A549 (cell line): ENCODE results near the gene SMURF1.

Experiments used
- CBX2 ChIP-seq: fragments of 200-600 bp; sonication (generic); IDR thresholded peaks from 2 replicates; pipeline ENCODE4 v1.6.1; 2016; ENCODE audit warnings: low read depth, mild to moderate bottlenecking, borderline replicate concordance
- CTCF ChIP-seq: fragments of >200 bp; sonication (Bioruptor Twin); formaldehyde crosslinking; IDR thresholded peaks from 3 replicates; pipeline ENCODE4 v1.5.1; 2016
- MAX ChIP-seq: IDR thresholded peaks from 2 replicates; pipeline ENCODE4 v1.6.1; 2012
- POLR2A ChIP-seq: IDR thresholded peaks from 2 replicates; pipeline ENCODE4 v1.6.1; 2012; ENCODE audit warnings: mild to moderate bottlenecking, low read length

- TF ChIP-seq CTCF (no peak), POLR2A (no peak), CBX2 (no peak), MAX (no peak)
These were observed 47.6 kb downstream of the SMURF1 start for GRCh38 chr7:99096124-99096887.
